ENCODE results near the gene B9D1.

DNA sequence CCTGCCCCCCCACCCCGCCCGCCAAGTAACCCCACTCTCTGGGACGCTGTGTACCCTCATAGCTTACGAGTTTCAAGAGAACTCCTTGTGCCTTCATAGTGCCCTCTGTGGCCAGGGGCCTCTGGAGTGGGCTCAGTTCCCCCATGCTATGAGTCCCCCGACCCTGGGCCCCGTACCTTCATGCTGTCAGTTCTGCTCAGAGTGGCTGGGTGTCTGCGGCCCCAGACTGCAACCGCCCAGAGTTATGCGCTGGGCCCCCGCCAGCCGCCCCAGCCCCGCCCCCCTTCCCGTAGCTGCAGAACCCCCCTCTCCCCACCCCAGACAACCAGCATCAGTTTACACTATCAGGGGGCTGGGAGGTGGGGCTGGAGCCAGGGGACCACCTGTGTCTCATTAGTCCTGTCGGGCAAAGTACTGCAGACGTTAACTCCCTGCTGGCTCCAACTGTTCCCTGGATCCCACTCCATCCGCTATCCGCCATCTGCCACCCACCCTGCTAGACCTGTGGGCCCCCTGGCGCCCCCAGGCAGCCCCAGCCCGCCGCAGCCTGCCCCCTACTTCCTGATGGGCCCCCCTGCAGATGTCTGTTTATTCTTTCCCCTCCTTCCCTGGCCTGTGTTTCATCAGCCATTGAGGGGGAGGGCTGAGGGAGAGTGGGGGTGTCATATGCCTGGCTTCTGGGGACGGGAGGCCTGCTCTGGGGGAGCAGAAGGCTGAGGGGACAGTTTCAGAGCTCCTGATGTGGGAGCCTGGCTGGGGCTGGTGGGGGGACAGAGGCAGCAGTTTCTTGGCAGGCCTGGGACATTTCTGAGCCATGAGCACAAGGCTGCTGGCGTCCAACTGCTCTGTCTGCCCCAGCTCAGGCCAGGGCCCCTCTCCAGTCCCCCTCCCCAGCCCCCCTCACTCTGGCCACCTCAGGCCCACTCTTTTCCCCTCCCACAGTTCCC is 24.7 kb upstream of the B9D1 start, which contains the start of gene MFAP4:
- TF ChIP-seq, protein P1, sequence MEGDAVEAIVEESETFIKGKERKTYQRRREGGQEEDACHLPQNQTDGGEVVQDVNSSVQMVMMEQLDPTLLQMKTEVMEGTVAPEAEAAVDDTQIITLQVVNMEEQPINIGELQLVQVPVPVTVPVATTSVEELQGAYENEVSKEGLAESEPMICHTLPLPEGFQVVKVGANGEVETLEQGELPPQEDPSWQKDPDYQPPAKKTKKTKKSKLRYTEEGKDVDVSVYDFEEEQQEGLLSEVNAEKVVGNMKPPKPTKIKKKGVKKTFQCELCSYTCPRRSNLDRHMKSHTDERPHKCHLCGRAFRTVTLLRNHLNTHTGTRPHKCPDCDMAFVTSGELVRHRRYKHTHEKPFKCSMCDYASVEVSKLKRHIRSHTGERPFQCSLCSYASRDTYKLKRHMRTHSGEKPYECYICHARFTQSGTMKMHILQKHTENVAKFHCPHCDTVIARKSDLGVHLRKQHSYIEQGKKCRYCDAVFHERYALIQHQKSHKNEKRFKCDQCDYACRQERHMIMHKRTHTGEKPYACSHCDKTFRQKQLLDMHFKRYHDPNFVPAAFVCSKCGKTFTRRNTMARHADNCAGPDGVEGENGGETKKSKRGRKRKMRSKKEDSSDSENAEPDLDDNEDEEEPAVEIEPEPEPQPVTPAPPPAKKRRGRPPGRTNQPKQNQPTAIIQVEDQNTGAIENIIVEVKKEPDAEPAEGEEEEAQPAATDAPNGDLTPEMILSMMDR (IDR thresholded peaks at IDR 0.05; ENCODE audit: low read length): no peak
- TF ChIP-seq EZH2 (optimal IDR thresholded peaks at IDR 0.05; ENCODE audit: low read depth, low read length): no peak

Data from MM.1S (cell line).